GM21737 (cell line): Measurements from ENCODE around the gene ARHGAP4.

Source experiments
- ATAC-seq: cut with Tn5 transposase; IDR thresholded peaks from one replicate; pipeline ENCODE4 v1.9.1; 2021; ENCODE audit warnings: mild to moderate bottlenecking, moderate library complexity; ENCODE audit not compliant: unreplicated experiment

The ARHGAP4 gene

DNA sequence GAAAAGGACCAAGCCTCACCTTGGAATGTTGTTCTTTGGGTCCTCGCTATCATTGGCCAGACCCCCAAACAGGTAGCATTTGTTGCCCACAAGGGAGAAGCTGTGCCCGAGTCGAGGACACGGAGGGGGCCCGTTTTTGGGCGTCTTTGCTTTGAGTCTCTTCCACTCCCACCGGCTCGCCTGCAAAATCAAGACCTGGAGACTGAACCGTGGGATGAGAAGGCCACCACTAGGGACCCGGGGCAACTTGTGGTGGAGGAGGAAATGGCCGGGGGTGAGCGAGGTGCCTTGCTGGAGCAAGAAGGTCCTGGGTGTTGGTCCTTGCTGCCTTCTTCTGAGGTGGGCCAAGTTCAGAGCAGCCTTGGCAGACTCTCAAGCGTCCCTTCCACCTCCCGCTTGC, 38.0 kb upstream of the ARHGAP4 start:
- no peak for ATAC-seq

DNA sequence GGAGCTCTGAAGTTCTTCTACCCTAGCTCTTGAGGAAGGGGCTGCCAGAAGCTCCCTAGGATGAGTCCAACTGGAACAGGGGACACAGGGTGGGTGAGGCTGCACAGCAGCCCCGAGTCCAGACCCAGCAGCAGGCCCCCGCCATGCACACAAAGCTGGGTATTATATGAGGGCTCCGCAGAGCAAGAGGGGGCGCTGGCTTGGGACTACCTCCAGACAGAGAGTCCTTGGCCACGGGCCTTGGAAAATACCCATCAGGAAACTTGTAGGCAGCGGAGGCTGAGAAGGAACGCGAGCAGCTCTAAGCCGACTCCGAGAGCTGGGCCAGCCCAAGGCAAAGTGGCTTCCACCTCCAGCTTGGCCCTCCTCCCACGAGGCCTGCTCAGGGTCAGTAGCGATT, 37.5 kb upstream of the ARHGAP4 start:
- ATAC-seq, result no peak

DNA sequence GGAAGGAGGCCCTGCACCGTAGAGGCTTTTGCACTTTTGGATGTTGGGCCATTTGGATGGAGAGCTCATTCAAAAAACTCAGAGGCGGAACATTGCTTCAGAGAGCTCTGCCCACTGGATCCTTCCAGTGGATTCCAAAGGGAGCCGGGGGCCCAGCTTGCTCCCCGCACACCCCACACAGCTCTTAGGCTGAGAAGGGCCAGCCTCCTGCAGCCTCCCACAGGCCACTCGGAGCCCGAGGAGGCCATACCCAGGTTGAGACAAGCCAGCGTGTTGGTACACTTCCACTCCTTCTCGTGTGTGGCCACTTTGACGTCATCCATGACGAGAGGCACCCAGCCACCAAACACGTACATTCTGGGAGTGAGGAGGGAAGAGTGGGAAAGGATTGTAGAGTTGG, 35.2 kb upstream of the ARHGAP4 start:
- no peak for ATAC-seq

DNA sequence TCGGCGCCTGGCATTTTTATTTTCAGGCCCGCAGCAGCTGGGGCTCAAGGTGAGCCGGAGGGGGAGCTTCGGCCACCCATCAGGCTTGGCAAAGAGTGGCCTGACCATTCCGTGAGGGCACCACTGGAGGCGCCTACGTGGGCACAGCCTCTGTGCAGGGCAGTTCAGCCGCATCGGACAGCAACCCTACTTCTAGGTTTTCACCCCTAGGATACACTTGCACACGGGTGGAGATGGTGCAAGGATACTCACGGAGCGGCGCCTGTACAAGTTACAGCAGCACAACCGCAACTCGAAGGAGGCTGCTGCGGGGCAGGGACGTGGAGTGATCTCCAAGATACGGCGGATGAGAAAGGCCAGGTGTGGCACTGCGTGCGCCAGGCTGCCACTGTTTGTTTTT, 34.7 kb upstream of the ARHGAP4 start:
- ATAC-seq, result no peak

DNA sequence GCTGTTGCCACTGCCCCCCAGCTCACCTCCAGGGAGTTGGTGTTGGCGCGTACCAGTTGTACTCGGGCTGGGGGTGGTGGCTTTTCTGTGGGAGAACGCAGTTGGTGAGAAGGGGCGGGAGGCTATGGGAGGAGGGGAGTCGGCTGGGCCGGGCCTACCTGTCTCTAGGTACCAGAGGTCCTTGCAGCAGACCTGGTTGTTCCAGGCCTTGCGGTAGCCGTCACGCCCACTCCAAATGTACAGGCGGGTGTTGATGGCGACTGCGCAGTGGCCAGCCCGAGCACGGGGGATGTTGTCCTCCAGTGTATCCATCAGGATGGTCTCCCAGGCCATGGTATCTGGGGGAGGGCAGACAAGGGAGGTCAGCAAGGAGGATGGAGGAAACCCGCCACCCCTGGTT, 34.0 kb upstream of the ARHGAP4 start:
- no peak for ATAC-seq

DNA sequence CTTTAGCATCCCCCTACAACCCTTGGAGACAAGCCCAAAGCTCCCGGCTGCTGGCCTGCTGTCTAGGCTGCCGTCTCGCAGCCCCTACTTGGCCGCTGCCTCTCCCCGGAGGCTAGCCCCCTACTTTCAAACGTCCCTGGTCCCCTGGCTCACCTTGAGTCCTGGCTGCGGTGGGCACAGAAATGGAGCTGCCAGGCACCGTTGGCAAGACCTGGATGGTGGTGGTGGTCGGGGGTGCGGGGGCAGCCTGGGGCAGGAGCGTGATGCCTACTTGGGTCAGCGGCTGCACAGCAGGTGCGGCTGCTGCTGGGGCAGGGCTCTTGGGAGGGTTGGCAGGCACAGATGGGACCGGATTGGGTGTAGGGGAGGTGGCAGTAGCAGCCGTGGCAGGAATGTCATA, 33.6 kb upstream of the ARHGAP4 start:
- ATAC-seq, result no peak

DNA sequence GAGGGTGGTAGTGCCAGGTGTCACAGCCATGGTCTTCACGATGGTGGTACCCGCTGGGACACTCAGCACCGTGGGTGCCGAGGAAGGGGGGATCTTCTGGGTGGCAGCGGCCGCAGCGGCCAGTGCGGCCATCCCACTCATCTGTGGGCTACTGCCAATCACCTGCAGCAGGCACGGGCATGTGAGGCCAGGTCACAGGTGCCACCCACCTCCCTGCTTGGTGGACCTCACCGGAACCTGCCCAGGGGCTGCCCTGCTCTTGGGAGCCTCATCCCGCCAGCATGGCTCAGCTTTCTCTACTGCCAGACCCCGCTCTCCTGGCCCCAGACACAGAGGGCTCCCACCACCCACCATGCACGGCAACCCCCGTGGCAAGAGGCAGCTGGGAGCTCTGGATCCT, 32.5 kb upstream of the ARHGAP4 start:
- ATAC-seq, result no peak

DNA sequence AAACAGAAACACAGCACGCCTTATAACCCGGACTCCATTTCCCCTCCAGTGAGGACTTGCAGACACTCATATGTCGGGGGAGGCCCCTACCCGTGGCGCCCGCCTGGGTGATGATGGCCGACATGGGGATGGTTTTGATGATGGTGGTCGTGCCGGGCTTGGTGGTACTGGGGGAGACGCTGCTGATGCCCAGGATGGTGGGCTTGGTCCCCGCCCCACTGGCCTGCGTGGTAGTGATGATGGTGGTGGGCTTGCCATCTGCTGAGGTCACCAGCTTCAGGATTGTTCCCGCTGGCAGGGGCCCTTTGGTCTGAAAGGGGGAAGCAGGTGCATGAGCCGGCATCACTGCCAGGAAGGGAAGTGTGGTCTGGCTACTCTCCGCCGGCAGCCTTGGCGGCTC, 31.2 kb upstream of the ARHGAP4 start:
- ATAC-seq, result no peak

DNA sequence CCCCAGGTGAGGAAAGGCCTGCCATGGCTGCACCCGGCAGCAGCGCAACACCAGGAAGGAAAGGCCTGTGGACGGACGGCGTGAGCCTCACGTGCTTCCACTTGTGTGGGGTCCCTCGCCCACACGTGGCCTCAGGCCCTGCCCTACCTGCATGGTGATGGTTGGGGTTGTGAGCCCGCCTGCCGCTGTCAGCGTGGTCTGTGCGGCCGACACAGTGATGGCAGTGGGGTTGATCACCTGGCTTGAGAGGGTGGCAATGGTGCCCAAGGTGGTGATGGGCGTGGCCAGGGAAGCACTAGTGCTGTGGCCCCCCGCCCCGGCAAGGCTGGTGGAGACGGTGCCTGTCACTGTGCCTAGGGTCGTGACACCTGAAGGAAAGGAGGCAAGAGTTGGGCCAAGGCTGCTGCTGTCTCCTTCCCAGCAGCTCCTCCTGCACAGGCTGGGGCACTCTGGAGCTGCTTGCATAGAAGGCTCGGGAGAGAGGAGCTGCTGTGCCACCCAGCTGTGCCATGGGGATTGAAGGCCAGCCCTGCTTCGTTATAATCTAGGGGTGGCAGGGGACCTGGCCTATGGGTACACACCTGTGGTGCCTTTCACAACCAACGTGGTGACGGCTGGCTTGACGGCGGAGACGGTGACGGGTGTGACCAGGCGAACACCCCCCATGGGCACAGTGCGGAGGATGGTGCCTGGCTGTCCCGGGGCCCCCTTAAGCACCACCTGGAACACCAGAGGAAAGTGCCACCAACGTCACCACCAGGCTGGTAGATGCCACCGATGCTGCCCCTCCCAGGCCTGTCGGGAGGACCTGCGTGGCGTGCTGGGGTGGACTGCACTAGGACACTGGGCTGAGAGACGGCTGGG, 30.2 kb upstream of the ARHGAP4 start:
- ATAC-seq, result no peak

DNA sequence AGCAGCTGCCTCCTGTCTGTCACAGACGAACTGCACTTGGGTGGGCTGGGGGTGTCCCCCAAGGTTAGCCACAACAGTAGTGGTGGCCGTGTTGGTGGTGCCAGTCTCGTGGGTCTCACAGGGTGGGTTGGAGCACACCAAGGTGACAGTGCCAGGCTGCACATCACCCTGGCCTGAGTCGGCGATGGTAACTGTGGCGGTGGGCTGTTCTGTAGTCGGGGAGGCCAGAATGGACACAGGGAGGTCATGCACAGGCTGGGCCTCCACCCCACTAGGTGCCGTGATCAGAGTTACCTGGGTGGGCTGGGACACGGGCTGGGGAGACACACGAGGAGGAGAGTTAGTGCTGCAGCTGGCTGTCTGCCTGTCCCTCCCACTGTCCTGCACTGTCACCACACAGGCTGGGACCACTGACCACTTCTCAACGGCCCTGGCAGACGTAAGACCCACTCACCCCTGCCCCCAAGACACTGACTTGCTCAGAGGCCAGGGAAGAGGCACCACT, 29.2 kb upstream of the ARHGAP4 start:
- ATAC-seq, result no peak

DNA sequence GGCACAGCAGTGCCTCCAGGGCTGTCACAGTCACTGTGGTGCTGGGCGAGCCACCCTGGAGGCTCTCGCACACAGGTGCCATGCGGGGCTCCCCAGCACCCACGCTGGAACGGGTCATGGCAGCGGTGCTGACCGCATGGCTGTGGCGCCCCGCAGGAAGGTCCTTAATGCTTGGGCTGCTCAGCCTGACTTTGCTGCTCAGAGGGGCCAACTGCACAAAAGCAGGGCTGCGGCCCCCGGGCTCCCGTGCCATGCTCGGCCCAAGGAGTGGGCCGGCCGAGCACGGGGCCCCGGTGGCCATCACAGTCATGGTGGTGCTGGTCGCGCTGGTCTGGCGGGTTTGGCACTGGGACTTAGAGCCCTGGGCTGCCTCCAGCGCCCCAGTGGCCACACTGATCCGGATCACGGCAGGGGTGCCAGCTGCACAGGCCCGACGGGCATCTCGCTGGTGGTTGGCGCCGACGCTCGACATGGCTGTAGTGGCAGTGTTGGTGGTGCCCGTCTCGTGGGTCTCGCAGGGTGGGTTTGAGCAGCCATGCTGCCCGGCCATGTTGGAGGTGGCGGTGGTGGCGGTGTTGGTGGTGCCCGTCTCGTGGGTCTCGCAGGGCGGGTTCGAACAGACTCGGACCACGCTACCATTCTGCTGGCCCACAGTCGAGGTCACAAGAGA, 28.6 kb upstream of the ARHGAP4 start:
- no peak for ATAC-seq

DNA sequence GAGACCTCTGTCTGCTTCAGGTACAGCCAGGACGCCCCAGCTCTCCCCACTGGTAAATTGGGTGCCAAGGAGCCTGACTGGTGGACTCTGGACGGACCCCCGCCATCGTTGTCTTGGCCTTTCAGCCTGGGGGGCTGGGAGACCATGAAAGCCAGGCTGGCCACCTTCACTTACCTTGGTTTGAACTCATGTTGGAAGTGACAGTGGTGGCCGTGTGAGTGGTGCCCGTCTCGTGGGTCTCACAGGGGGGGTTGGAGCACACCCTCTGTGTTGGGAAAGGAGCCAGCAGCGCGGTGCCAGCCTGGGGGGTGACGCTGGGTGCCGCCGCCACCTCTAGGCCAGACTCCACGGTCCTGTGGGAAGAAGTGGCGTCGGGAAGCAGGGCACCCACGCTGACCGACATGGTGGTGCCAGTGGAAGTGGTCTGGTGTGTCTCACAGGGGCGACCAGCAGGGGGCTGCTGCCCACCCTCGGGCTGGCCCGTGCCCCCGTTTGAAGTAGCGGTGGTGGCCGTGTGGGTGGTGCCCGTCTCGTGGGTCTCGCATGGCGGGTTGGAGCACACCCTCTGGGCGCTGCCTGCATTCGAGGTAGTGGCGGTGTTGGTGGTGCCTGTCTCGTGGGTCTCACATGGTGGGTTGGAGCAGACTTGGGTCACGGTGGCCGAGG, 28.0 kb upstream of the ARHGAP4 start:
- no peak for ATAC-seq

DNA sequence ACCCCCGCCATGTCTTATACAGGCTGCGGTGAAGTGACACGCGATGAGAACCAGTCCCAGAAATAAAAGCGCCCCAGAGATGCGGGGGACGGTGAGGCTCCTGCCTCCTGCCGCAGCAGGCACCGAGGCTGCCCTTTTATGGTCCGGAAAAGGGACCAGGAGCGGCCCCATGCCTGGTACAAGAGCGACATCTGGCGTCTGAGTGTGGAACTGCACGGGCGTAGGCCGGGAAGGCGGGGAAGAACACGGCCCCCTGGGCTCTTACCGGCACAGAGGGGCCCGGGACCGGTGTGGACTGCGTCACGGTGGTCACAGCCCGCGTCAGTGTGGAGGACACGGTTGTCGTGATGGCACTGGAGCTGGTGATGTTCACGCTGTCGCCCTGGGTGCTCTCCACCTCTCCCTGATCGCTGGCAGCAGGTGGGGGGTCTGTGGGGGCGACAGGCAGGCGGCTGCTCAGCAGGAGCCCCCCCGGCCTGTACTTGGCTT, 27.3 kb upstream of the ARHGAP4 start:
- ATAC-seq, result no peak

DNA sequence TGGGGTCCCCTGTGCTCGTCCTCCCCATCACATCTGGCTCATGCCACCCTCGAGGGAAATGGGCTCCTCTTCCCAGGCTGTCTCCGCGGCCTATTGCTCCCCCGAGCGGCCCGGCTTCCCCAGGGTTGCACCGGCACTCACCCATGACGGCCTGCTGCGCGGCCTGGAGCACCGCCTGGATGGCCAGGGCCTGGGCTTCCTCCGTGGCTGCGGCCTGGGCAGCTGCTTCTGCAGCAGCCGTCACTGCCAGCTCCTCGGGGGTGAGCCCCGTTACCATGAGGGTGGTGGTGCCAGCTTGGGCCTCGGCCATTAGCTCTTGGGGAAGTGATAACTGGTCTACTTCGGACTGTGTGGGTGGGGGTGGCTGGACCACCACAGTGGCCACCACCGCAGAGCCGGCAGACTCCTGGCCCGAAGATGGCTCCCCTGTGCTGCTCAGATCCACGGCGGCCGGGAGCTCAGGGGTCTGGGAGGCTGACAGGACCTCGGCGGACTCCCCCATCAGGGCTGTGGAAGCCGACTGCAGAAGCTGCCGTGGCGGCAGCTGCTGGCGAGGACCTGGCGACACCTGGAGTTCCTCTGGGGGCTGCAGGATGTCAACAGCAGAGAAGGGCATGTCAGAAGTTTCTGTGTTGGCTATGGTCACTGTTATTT, 26.4 kb upstream of the ARHGAP4 start:
- ATAC-seq, result no peak

DNA sequence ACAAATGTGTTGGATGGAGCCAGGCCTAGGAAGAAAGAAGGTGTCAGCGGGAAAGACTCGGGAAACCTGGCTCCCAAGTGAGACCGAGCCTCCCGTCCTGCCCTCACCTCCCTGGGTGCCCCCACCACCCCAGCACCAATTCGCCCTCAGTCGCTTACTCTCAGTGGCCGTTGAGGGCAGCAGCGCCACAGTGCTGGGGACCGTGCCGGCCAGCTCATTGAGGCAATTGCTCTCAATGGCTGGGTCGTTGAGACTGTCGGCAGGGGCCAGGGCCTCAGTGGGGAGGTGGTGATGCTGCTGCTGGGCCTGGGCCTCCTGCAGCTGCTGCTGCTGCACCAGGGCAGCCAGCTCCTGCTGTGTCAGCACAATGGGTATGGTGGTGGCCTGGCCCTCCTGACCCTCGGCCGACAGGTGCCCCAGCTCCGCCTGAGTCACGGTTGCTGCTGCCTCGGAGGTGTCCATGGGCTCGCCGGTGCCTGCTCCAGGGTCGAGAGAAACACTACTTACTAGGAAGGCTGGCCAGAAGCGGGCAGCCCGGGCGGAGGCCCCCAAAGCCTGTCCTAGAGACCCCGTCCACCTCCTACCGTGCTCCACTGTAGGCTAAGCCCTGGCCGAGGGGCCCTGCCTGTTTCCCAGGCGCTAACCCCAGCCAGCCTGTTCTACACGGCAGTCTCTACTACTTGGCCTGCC, 25.8 kb upstream of the ARHGAP4 start:
- no peak for ATAC-seq

DNA sequence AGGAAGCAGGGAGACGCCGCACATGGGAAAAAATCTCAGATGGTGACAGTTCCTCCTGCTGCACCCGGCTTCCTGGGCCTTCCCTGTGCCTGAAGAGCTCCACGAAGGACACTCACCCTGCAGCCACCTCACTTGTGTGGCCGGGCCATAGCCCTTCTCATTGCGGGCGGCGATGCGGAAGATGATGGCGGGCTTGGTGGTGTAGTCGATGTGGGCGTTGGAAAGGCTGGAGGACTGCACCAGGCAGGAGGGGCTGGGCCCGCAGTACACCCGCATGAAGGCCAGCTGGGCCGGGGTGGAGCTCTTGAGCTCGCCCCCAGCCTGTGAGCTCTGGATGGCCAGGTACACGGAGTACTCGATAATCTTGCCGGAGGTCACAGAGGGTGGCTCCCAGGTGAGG, 24.1 kb upstream of the ARHGAP4 start:
- ATAC-seq, result no peak

DNA sequence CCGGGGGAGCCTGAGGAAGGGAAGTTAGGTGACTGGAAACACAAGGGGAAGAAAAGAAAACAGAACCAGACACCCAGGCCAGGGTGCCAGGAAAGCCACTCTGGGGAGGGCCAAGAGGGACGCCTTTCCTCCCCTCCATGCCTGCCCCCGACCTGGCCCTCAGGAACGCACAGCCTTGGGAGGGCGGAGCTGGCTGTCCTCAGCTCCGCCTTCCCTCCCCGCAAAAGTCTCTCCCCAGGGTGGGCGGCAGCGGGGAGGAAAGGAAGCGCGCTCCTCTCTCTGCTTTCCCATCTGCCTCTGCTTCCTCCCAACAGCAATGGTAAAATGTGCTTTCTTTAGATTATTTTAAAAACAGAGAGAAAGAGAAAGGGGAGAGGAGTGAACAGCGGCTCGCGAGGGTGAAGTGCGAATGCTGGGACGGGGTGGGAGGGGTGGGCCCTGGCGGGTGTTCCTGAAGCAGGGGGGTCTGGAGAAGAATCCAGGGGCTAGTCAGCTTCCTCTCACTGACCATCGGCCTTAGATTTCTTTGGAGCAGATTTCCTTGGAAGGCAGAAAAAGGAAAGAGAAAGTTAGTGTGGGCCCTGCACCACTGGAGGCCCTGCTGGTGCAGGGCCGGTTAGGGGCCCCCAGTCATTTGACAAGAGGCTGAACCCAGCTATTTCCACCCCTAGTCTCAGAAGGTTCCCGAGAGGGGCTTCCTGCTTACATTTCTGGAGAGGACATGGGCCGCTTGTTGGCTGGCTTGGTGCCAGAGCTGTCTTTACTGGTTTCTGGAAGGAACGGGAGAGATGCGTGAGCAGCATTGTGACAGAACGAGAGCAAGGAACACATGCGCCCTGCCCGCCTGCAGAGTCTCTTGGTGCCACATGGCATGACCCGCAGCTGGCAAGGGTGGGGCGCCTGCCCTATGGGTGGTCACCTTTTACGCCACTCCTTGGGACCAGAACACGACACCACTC, 23.1 kb upstream of the ARHGAP4 start:
- no peak for ATAC-seq

DNA sequence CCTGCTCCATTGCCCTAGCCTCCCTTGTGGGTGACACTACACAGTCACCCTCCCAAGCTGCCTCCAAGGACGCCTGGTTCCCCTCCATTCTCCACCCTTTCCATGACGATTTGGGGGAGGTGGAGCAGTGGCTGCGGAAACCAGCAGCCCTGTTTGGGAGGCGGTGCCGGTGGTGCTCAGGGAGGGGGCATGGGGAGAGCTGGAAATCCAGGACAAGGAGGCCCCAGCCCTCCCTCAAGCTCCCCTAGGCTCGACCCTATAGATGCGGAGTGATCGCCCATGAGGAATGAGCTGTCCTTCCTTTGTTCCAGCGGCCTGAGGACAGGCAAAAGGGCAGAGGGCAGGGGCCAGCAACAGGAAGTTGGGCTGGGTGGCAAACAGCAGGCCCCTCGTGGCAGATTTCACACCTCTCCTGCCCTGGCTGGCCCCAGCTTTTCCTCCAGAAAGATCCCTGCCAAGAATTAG, 22.0 kb upstream of the ARHGAP4 start:
- no peak for ATAC-seq
